WTC11 (cell line): Measurements from ENCODE around the gene CLK3. TPM values are rescaled to one million over a fixed set of nuclear protein-coding genes. Genes with fewer than 3 reads are reported as not detected.

ENCODE experiments used
- ATAC-seq: fragments of 200-7000 bp; cut with Tn5 transposase; 2 replicates; pipeline ENCODE4 v1.10.0; 2021; ENCODE audit warnings: mild to moderate bottlenecking, moderate library complexity
- CTCF ChIA-PET: fragments of 300-600 bp; sonication (Branson Sonifier 250); formaldehyde crosslinking; loops from one replicate; lab custom pipeline; 2021; ENCODE audit warnings: antibody characterized with exemption; lab: Charles Lee
- POLR2A ChIA-PET: fragments of 350-600 bp; sonication (Branson Sonifier 250); formaldehyde crosslinking; loops from one replicate; lab custom pipeline; 2021; ENCODE audit warnings: antibody characterized with exemption; lab: Charles Lee
- DNase-seq: peaks from one replicate; pipeline ENCODE4 v3.0.0; 2021; ENCODE audit warnings: low spot score
- H3K27ac Mint-ChIP-seq: 2 replicates; pipeline ENCODE4 v1.8.0; 2021; ENCODE audit warnings: mixed read lengths
- H3K27me3 Mint-ChIP-seq: 2 replicates; pipeline ENCODE4 v1.8.0; 2021; ENCODE audit warnings: low read depth, mild to moderate bottlenecking, moderate library complexity, mixed read lengths
- H3K36me3 Mint-ChIP-seq: 2 replicates; pipeline ENCODE4 v1.8.0; 2021; ENCODE audit warnings: mixed read lengths
- H3K4me1 Mint-ChIP-seq: 2 replicates; pipeline ENCODE4 v1.8.0; 2022; ENCODE audit warnings: mixed read lengths
- H3K4me3 Mint-ChIP-seq: 2 replicates; pipeline ENCODE4 v1.8.0; 2021; ENCODE audit warnings: mild to moderate bottlenecking, moderate library complexity, mixed read lengths
- H3K9me3 Mint-ChIP-seq: 2 replicates; pipeline ENCODE4 v1.8.0; 2021; ENCODE audit warnings: mixed read lengths
- ATF1 ChIP-seq: sonication (generic); formaldehyde crosslinking; IDR thresholded peaks from 2 replicates; pipeline ENCODE4 v1.8.1; 2023; ENCODE audit warnings: mild to moderate bottlenecking, moderate library complexity, missing genetic modification reagents
- ATF3 ChIP-seq: sonication (generic); formaldehyde crosslinking; conservative IDR thresholded peaks from 2 replicates; pipeline ENCODE4 v1.8.1; 2022; ENCODE audit warnings: mild to moderate bottlenecking, missing genetic modification reagents
- E2F4 ChIP-seq: sonication (generic); formaldehyde crosslinking; IDR thresholded peaks from 2 replicates; pipeline ENCODE4 v1.8.1; 2022; ENCODE audit warnings: low read depth, mild to moderate bottlenecking, moderate library complexity, missing genetic modification reagents, borderline replicate concordance
- ELF4 ChIP-seq: sonication (generic); formaldehyde crosslinking; IDR thresholded peaks from 2 replicates; pipeline ENCODE4 v1.8.1; 2022; ENCODE audit warnings: low read depth, mild to moderate bottlenecking, moderate library complexity, missing genetic modification reagents
- EMX1 ChIP-seq: fragments of 250-450 bp; sonication (Bioruptor Pico); IDR thresholded peaks from 2 replicates; pipeline ENCODE4 v1.8.0; 2021; ENCODE audit warnings: mild to moderate bottlenecking
- ESRRA ChIP-seq: sonication (generic); formaldehyde crosslinking; IDR thresholded peaks from 2 replicates; pipeline ENCODE4 v1.8.1; 2022; ENCODE audit warnings: mild to moderate bottlenecking, missing genetic modification reagents, borderline replicate concordance
- FOXJ3 ChIP-seq: sonication (generic); formaldehyde crosslinking; IDR thresholded peaks from 2 replicates; pipeline ENCODE4 v1.9.0; 2021; ENCODE audit warnings: missing genetic modification reagents, mild to moderate bottlenecking, borderline replicate concordance
- FOXP1 ChIP-seq: sonication (generic); formaldehyde crosslinking; IDR thresholded peaks from 2 replicates; pipeline ENCODE4 v1.8.0; 2022; ENCODE audit warnings: missing genetic modification reagents, mild to moderate bottlenecking, moderate library complexity, borderline replicate concordance
- FOXP4 ChIP-seq: sonication (generic); formaldehyde crosslinking; IDR thresholded peaks from 2 replicates; pipeline ENCODE4 v1.8.0; 2022; ENCODE audit warnings: mild to moderate bottlenecking, missing genetic modification reagents
- GRHL2 ChIP-seq: fragments of 250-450 bp; sonication (Bioruptor Pico); IDR thresholded peaks from 2 replicates; pipeline ENCODE4 v1.8.0; 2022; ENCODE audit warnings: mild to moderate bottlenecking, moderate library complexity; ENCODE audit not compliant: insufficient replicate concordance, severe bottlenecking
- NR1H2 ChIP-seq: sonication (generic); formaldehyde crosslinking; IDR thresholded peaks from 2 replicates; pipeline ENCODE4 v1.9.0; 2021; ENCODE audit warnings: mild to moderate bottlenecking, moderate library complexity, missing genetic modification reagents
- PREB ChIP-seq: sonication (generic); formaldehyde crosslinking; IDR thresholded peaks from 2 replicates; pipeline ENCODE4 v1.8.1; 2022; ENCODE audit warnings: mild to moderate bottlenecking, missing genetic modification reagents, moderate library complexity, borderline replicate concordance
- SP1 ChIP-seq: sonication (generic); formaldehyde crosslinking; conservative IDR thresholded peaks from 2 replicates; pipeline ENCODE4 v1.8.1; 2022; ENCODE audit warnings: missing genetic modification reagents
- TEAD1 ChIP-seq: sonication (generic); formaldehyde crosslinking; IDR thresholded peaks from 2 replicates; pipeline ENCODE4 v1.8.0; 2022; ENCODE audit warnings: mild to moderate bottlenecking, missing genetic modification reagents
- USF2 ChIP-seq: sonication (generic); formaldehyde crosslinking; IDR thresholded peaks from 2 replicates; pipeline ENCODE4 v1.8.1; 2023; ENCODE audit warnings: mild to moderate bottlenecking, missing genetic modification reagents, moderate library complexity
- ZMAT4 ChIP-seq: fragments of 250-450 bp; sonication (Bioruptor Pico); IDR thresholded peaks from 2 replicates; pipeline ENCODE4 v1.9.0; 2021; ENCODE audit warnings: mild to moderate bottlenecking
- ZNF281 ChIP-seq: sonication (generic); formaldehyde crosslinking; IDR thresholded peaks from 2 replicates; pipeline ENCODE4 v1.8.0; 2023; ENCODE audit warnings: mild to moderate bottlenecking, missing genetic modification reagents
- ZNF423 ChIP-seq: fragments of 250-450 bp; sonication (Bioruptor Pico); IDR thresholded peaks from 2 replicates; pipeline ENCODE4 v2.1.2; 2022; ENCODE audit warnings: mild to moderate bottlenecking, moderate library complexity
- ZNF425 ChIP-seq: fragments of 250-450 bp; sonication (Bioruptor Pico); conservative IDR thresholded peaks from 2 replicates; pipeline ENCODE4 v1.9.0; 2021; ENCODE audit warnings: mild to moderate bottlenecking
- ZNF512 ChIP-seq: sonication (generic); formaldehyde crosslinking; IDR thresholded peaks from 2 replicates; pipeline ENCODE4 v1.8.1; 2022; ENCODE audit warnings: missing genetic modification reagents, borderline replicate concordance
- ZNF671 ChIP-seq: fragments of 250-450 bp; sonication (Bioruptor Pico); IDR thresholded peaks from 2 replicates; pipeline ENCODE4 v1.8.0; 2021; ENCODE audit warnings: mild to moderate bottlenecking
- total RNA-seq: library from RNA; stranded (reverse); gene quantifications from 3 replicates; pipeline ENCODE4 v1.2.3, GENCODE V29; 2021

CLK3 gene
- total RNA-seq, 1 experiment from 2014 or later: 48.1 TPM

GRCh38 chr15:74663303-74664027 lies 47.8 kb downstream of the CLK3 start (continued):
- no peak for TF ChIP-seq USF2 (CRISPR knock-in tag)
- no peak for TF ChIP-seq ZNF423 (CRISPR knock-in tag)
- TF ChIP-seq TEAD1 (CRISPR knock-in tag): no peak
- TF ChIP-seq ATF1 (CRISPR knock-in tag): no peak
- no peak for TF ChIP-seq ZMAT4 (CRISPR knock-in tag)
- no peak for TF ChIP-seq ZNF512 (CRISPR knock-in tag)
- no peak for TF ChIP-seq FOXJ3 (CRISPR knock-in tag)
- TF ChIP-seq E2F4 (CRISPR knock-in tag): no peak
- no peak for TF ChIP-seq NR1H2
- no peak for TF ChIP-seq GRHL2 (CRISPR knock-in tag)
- no peak for TF ChIP-seq FOXP1 (CRISPR knock-in tag)

GRCh38 chr15:74664028-74664616 lies 48.5 kb downstream of the CLK3 start:
- H3K4me3 Mint-ChIP-seq: no peak overlapping the region

More at GRCh38 chr15:74664028-74664616, 48.5 kb downstream of the CLK3 start:
- CTCF ChIA-PET: interaction anchor here (0.5 to 3.9 kb wide), 4 partner anchors 9 to 107 kb away, joined by 4 to 24 read pairs (median 5); no protein-coding TSS in a partner anchor
- H3K27ac Mint-ChIP-seq: peak overlapping the region; percentile 57
- peaks cover 8% of the 10 kb centered on the region for H3K36me3 Mint-ChIP-seq
- no peak for DNase-seq
- peaks cover 4% of the 10 kb centered on the region; the same call in 1 of the 2 replicates for H3K4me1 Mint-ChIP-seq
- ATAC-seq: no peak
- no peaks in the 10 kb centered on the region for H3K27me3 Mint-ChIP-seq
- POLR2A ChIA-PET: no interaction called here
- no peaks in the 10 kb centered on the region for H3K9me3 Mint-ChIP-seq
- TF ChIP-seq SP1 (CRISPR knock-in tag) (no peak), ELF4 (CRISPR knock-in tag) (no peak), EMX1 (CRISPR knock-in tag) (no peak), ZNF425 (CRISPR knock-in tag) (no peak), ATF3 (CRISPR knock-in tag) (no peak), ZNF671 (CRISPR knock-in tag) (no peak), ESRRA (CRISPR knock-in tag) (no peak), PREB (CRISPR knock-in tag) (no peak), FOXP4 (CRISPR knock-in tag) (no peak), ZNF281 (CRISPR knock-in tag) (no peak)
